ENCODE data around the gene FKBP1C.
"Not testable (repeated sequence)": the region's sequence is repeated elsewhere in the genome, so short reads cannot be mapped to it uniquely, and the experiment has no call there.

FKBP1C gene

DNA sequence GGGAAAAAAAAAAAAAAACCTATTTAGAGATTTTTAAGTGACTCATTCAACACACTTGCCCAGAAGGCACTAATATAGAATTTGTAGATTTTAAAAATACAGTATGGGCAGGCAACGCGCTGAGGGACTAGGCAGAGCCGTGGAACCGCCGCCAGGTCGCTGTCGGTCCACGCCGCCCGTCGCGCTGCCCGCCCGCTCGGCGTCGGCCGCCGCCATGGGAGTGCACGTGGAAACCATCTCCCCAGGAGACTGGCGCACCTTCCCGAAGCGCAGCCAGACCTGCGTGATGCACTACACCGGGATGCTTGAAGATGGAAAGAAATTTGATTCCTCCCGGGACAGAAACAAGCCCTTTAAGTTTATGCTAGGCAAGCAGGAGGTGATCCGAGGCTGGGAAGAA is at the start of gene FKBP1C:
Gene FKBP1C, plus strand, starts transcription at position 127 of the 400 bp plus-strand sequence.
- DNase-seq (ENCODE audit: low read depth) = not testable (repeated sequence)

DNA sequence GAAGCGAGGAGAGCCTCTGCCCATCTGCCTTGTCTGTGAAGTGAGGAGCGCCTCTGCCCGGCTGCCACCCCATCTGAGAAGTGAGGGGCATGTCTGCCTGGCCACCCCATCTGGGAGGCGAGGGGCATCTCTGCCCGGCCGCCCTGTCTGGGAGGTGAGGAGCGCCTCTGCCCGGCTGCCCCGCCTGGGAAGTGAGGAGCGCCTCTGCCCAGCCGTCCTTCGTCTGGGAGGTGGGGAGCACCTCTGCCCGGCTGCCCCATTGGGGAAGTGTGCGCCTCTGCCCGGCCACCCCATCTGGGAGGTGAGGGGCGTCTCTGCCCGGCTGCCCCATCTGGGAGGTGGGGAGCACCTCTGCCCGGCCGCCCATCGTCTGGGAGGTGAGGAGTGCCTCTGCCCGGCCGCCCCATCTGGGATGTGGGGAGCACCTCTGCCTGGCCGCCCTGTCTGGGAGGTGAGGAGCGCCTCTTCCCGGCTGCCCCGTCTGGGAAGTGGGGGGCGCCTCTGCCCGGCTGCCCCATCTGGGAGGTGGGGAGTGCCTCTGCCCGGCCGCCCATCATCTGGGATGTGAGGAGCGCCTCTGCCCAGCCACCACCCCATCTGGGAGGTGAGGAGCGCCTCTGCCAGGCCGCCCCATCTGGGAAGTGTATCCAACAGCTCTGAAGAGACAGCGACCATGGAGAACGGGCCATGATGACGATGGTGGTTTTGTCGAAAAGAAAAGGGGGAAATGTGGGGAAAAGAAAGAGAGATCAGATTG is 47.0 kb upstream of the FKBP1C start:
- DNase-seq (ENCODE audit: low read depth) = not testable (repeated sequence)

DNA sequence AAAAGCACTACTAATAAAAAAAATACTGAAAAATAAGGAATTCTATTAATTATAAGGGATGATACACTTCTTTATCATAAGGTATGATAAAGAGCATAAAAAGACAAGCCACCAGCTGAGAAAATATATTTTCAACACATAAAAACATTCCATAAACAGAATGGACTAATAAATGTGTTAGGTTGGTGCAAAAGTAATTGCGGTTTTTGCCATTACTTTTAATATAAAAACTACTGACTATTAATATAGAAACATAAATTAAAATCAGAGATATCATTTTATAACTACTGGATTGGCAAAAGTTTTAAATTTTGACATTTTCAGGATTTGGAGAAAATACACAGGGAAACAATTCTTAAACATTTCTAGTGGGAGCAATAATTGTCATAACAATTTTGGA is 37.1 kb upstream of the FKBP1C start:
- no peak for DNase-seq (ENCODE audit: low read depth)

DNA sequence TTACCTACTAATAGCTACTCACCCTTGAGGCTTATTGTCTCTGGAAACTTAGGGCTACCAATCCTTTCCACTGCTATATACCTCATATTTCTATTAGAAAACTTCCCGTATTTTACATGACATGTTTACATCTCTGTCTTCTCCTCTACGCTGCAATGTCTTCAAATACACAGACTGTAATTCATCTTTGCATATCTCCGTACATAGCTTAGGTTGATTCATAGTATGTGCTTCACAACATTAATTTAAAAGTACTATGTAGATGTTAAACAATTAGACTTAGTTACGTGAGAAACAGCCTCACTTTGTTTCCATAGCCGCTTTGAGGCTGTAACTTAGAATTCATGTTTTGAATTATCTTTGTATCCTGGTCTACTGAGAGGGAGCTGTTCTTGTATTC is 35.1 kb upstream of the FKBP1C start:
- DNase-seq (ENCODE audit: low read depth) = no peak

DNA sequence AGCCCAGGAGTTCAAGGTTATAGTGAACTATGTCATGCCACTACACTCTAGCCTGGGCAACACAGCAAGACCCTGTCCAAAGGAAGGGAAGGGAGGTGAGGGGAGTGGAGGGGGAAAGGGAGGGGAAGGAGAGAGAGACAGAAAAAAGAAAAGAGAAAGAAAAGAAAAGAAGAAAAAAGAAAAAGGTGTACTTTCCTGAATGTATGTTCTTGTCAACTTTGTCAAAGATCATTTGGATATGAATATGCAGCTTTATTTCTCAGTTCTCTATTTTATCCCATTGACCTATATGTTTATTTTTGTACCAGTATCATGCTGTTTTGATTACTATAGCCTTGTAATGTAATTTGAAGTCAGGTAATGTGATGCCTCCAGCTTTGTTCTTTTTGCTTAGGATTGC is 30.9 kb upstream of the FKBP1C start:
- no peak for DNase-seq (ENCODE audit: low read depth)

DNA sequence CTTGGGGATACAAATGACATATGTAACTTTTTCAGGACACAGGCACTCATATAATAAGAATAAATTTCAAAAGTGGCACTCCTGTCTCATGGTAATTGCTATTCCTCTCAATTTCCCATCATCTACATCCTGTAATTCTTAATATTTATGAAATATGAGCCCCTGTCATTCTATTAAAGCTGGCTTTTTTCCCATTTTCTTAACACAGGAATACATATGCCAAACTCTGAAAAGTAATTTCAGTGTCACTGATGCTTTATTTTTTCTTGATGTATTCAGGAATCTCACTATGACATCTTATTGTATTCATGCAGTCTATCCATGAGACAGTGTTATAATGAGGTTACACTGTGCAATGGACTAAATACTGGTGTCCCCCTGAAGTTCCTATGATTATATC is 24.3 kb upstream of the FKBP1C start:
- no peak for DNase-seq (ENCODE audit: low read depth)

DNA sequence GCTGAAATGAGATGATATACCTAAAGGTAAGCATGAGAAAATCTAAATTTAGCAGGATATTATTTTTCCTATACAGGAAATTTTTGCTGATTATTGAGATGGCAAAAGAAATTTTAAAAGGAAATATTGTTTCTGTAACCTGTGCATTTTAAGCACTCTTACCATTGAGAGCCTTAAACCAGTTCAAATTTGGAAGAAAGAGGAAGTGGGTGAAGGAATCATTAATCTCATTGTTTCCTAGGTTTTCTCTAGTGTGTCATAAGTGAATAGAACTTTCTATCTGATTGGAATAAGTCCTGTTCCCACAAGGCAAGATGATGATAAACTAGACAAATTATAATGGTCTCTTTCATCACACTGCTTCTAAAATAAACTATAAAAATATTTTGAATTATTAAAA is 22.4 kb upstream of the FKBP1C start:
- DNase-seq (ENCODE audit: low read depth) = no peak

DNA sequence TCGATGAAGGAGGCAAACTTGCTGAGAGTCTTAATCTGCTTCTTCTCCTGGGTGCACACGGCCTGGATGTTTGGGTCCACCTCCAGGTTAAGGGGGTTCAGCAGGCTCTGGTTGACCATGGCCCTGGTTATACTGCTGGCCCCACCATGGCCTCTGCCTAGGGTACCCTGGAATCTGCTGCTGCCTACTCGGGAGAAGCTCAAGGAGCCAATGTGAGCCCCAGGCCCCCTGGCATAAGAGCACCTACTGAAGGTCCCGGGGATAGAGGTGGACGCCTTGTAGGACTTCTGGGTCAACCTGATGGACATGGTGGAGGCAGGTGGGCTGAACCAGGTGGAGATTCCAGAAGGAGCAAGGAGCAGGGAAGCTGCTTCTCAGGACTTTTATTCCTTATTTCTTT is 17.9 kb upstream of the FKBP1C start:
- DNase-seq (ENCODE audit: low read depth) = no peak

DNA sequence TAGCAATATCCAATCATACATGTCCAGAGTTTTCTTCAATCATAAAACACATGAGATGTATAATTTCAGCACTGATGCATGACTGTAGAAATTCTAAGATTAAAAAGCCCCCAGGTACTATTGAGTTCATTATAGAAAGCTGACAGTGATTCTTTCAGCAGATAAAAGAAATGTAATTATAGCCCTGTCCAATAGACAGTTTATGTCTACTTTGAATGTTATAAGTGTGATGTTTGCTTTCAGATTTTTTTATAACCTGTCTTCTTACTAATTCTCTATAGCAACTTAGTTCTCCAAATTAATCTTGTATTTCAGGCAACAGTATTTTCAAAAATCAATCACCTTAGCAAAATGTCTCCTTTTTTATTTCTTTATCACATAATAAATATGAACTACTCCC is 13.5 kb upstream of the FKBP1C start:
- no peak for DNase-seq (ENCODE audit: low read depth)

DNA sequence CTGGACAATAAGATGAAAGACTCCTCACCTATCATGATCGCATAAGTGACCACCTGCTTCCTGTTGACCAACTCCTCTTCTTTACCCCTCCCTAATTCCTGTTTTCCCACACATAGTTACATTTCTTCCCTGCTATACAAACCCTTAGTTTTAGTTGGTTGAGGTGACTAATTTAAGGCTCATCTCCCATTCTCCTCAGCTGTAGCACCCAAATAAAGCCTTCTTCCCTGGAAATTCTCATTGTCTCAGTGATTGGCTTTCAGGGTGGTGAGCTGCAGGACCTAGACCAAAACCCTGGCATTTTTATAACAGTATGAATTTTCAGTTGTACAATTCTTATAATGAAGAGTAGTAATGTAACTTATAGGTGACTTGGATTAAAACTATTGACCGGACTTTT is 2.1 kb downstream of the FKBP1C start:
- no peak for DNase-seq (ENCODE audit: low read depth)

DNA sequence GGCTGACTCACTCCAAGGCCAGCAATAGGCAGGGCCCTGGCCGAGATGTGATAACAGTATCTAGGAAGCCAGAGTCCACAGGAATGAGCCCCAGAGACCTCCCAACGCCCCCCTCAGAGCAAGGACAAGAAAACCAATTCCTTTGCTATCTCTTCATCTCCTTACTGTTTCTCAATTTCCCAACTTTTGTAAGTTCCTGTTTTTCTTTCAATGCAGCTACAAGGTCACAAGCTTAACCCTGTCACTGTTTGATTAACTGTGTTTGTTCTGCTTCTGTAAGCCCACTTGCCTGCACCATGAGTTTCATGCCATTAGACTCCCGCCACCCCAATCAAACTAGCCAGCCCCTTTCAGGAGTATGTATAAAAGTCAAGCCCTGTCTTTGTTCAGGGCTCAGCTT is 3.5 kb downstream of the FKBP1C start:
- no peak for DNase-seq (ENCODE audit: low read depth)

DNA sequence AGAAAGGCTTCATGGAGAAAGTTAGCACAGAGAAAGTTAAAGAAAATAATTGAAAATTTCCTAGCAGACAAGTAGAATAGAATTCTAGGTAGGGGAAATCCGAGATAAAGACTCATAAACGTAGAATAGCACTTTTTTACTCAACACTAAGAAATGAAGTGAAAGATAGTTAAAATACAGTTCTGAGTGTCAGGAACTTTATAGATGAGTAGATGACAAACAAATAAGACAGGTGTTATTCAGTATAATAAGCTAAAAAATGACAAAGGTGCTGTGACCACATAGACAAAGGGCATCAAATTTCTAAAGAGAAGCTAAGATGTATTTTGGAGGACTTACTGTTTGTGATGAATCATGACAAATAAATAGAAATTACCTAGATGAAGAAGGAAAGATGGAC is 12.9 kb downstream of the FKBP1C start:
- DNase-seq (ENCODE audit: low read depth) = no peak

DNA sequence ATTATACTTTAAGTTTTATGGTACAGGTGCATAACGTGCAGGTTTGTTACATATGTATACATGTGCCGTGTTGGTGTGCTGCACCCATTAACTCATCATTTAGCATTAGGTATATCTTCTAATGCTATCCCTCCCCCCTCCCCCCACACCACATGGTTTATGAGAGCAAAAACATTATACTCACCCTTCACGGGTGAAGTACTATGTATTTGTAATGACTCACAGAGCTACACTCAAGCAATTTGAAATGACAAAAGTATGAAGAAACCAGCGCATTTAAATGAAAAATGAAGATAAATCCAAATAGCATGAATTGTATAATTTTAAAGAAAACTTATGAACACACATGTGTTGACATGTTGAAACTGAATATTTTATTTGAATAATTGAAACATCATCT is 14.7 kb downstream of the FKBP1C start:
- DNase-seq (ENCODE audit: low read depth) = not testable (repeated sequence)

DNA sequence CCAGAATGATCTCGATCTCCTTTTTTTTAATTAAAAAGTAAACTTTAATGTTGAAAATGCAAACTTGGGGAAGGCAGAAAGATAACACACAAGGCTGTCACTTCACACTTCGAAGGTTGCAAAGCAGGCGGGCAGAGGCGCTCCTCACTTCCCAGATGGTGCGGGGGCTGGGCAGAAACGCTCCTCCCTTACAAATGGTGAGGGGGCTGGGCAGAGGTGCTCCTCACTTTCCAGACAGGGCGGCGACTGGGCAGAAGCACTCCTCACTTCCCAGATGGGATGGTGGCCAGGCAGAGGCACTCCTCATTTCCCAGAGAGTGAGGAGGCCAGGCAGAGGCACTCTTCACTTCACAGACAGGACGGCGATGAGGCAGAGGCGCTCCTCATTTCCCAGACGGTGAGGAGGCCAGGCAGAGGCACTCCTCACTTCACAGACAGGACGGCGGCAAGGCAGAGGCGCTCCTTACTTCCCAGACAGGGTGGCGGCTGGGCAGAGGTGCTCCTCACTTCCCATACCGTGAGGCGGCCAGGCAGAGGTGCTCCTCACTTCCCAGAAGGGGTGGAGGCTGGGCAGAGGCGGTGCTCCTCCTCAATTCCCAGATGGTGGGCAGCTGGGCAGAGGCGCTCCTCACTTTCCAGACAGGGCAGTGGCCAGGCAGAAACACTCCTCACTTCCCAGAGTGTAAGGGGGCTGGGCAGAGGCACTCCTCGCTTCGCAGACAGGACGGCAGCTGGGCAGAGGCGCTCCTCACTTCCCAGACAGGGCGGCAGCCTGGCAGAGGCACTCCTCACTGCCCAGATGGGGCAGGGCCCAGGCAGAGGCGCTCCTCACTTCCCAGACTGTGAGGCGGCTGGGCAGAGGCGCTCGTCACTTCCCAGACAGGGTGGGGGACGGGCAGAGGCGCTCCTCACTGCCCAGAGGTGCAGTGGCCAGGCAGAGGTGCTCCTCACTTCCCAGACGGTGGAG is 16.9 kb downstream of the FKBP1C start:
- DNase-seq (ENCODE audit: low read depth) = not testable (repeated sequence)

DNA sequence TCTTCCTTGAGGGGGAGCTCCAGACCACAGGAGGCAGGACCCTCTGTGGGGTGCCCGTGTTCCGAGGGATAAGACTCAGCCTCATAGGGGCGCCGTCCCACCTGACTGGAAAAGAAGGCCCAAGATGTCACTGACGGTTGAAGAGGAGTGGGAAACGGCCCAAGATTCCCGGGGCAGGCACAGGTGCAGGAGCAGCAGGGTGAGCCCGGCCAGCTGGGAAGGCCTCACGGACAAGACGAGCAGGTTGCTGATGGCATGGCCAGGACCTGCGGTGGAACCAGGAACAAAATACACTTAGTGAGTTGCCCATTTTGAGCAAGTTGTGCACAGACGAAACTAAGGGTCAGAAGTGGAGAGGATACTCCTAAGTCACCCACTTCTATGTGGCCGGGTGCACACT is 18.8 kb downstream of the FKBP1C start:
- DNase-seq (ENCODE audit: low read depth) = not testable (repeated sequence)

DNA sequence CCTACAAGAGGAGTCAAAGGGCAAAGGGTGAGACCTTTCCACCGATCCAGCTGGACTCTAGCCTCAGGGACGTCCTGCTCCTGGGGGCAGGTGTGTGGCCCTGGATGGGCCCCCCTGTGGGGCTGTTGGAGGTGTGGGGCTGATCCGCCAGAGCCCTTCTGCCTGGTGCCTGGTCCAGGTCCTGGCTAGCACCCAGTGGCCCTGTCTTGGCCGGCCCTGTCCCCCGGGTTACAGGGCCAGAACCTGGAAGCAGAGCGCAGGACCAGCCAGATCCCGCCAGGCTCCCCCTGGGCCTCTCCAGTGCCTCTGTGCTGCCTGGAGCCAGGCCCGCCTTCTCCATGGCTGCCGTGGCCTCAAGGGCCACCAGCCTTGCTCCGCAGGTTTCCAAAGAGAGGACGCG is 19.2 kb downstream of the FKBP1C start:
- DNase-seq (ENCODE audit: low read depth) = not testable (repeated sequence)

DNA sequence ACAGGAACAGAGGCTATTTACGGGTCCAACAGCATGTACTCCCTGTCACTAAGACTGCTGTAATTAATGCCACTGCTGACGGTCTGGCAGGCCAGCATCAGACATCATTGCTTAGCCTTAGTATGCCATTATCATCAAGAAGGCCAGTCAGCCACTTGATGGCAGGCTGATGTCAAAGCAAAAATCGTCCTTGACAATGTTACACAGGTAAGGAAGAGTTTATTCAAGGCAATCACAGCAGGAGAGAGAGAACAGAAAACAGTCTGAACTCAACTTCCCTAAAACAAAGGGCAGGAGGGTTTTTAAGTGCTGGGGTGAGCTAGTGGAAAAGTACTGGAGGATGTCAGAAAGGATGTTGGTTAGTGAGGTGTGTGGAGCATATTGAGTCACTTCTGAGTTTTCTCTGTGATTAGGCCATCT is 25.1 kb downstream of the FKBP1C start:
- no peak for DNase-seq (ENCODE audit: low read depth)

DNA sequence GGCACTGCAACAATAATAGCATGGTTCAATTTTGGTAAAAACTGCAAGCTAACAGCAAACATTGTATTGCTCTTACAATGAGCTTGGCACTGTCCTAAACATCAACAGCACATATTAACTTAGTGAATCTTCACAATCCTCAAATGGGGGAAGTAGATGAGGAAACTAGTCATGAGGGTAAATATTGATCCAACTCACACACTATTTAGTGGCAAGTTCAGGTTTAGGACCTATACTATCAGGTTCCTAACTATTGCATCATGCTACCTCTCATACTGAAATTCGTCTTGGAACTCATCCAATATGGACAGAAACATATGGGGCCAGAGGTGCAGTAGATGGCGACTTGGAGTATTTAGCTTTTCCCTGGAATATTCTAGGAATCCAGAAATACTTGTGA is 34.2 kb downstream of the FKBP1C start:
- DNase-seq (ENCODE audit: low read depth) = no peak

DNA sequence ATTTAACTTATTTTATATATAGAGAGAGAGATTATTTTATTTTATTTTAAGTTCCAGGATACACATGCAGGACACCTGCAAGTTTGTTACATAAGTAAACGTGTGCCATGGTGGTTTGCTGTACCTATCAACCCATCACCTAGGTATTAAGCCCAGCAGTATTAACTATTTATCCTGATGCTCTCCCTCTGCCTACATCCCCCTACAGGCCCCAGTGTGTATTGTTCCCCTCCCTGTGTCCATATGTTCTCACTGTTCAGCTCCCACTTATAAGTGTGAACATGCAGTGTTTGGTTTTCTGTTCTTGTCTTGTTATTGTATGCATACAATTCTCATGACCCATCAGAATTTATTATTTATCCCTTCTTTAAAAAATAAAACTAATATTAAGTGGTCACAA is 34.6 kb downstream of the FKBP1C start:
- DNase-seq (ENCODE audit: low read depth) = no peak

DNA sequence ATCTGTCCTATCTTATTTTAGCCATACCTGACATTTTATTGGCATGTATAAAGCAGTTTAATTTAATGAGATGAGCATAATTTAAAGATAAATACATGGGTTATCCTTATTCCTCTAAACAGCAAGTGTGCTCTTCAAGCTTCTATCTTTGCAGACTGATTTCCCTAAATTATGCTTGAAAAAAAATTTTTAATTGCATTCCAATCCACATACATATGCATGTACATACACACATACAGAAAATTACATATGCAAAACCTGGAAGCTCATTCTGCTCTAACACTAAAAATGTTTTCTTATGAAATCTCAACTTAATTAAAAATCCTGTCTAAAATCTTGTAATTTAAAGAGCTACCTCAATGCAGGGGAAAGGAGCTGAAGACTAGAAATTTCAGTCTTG is 35.3 kb downstream of the FKBP1C start:
- no peak for DNase-seq (ENCODE audit: low read depth)

DNA sequence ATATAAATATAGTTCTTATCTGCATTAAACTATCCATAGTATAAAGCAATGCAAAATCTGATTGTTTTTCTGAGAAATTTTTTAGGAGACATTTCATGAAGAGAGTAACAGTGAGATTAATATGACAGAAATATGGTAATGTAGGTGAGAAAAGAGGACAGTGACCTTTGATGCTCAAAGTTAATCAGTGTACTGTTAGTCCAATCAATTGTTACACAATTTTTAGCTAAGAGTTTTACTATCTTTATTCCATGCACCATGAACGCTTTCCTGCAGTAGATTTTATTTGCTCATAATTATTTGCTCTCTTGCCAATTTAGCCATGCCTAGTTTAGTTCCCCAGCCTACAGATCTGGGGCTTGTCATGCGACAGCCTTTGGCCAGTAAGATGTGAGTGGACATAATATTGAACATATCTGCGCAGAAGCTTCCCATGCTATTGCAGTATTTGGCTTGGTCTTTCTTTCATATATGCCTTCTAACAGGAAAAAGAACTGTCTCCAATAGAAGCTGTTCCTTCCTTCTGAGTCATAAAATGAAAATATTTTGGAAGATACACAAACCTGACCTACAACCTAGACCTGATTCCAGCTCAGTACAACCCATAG is 38.7 kb downstream of the FKBP1C start:
- DNase-seq (ENCODE audit: low read depth) = no peak

DNA sequence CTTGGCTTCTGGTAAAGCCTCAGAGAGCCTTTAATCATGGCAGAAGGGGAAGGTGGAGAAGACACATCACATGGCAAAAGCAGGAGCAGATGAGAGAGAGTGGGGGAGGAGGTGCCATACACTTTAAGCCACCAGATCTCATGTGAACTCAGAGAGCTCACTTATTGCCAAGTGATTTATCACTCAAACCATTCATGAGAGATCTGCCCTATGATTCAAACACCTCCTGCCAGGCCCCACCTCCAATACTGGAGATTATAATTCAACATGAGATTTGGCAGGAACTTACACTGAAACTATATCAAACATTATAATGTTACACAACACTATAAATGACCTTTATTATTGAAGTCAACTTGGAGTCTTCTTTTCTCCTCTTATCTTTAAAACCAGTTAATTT is 47.9 kb downstream of the FKBP1C start:
- no peak for DNase-seq (ENCODE audit: low read depth)

DNA sequence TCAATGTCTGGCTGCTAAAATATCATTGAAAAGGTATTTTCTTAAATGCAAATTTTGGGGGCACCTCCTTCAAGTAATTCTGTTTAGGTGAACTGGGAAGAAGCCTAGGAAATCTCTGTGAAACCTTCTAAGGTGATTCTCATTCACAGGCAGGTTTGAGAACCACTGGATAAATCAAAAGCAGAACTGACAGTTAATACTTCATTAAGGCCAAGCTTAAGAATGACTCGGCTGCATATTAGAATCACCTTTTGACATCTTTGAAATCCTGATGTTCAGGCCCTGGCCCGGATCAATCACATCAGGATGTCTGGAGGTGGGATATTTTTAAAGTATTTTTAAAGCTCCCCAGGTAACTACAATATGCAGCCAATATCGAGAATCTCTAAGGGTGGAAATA is 50.6 kb downstream of the FKBP1C start:
- DNase-seq (ENCODE audit: low read depth) = no peak

Data from GM04504 (cell line).